ENCODE data around the gene UPF2.

Gene UPF2

DNA sequence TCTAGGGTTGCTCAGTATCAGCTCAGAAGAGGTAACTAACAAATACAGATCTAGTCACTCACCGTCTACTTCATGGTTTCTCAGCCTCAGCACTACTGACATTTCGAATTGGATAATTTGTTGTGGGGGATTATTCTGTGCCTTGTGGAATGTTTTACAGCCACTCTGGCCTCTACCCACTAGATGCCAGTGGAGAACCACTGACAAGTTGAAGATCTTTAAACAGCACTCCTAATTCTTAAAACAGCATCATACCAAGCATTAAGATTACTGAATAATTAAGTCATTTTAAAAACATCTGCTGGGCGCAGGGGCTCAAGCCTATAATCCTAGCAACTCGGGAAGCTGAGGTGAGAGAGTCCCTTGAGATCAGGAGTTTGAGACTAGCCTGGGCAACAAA is 82.6 kb downstream of the UPF2 start:
- no peak for DNase-seq

DNA sequence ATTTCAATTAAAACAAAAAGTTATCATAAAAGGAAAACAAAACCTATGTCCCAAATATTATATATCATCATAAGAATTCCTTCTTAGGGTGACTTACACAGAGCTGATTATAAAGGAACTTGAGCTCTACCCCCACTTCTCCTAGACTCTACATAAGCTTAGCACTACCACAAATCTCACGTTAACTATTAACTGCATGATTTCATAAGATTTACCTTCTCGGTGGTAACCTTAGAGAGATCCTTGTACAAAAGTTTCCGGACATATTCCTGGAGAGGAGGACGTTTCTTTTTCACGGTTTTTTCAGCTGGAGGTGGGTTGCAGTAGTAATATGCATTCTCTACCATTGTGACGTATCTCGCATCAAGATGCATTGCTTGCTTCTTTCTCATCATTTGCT is 83.7 kb downstream of the UPF2 start:
- no peak for DNase-seq

DNA sequence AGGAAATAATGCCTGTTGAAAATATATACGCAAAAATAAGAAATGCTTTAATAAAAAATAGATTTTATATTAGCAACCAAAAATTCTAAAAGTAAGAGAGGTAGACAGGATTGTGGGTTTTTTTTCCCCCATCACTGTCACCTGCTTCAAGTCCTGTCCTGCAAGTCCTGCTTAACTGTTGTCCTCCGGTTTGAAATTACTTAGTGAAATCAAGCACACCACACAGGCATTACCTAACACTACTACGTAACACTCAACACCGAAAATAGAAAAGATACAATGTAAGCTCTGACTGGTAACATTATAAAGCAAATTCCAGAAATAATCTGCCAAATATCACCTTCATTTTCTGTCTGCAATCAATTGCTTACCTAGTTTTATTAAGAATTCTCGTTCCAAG is 90.9 kb downstream of the UPF2 start:
- no peak for DNase-seq

DNA sequence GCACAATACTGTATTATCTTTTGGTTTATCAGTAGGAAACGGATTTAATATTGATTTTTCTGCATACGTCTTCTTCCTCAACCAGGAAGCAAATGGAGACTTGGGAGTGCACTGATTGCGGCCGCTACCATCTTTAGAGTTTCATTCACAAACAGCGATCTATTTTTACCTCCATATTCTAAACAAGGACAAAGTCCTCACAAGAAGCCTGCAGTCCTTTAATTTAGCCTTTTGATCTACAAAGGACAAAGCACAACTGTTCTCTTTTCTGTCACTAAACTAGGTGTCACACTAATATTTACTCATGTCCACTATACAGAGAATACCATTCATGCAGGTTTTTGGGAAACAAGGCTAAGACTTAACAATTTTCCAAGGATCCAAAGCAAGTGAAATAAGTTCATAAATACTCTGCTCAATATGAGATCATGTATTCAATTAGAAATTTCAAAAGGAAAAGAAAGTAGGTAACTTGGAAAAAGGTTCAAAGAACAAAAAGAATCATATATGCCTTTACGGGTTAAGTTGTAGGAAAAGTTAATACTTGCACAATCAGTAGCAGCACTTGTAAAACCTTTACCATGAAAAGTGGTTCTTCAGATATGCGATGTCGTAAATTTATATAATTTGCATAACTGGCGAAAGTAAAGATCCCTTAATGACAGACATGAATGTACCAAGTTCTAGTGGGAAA is 92.1 kb downstream of the UPF2 start:
- no peak for DNase-seq

DNA sequence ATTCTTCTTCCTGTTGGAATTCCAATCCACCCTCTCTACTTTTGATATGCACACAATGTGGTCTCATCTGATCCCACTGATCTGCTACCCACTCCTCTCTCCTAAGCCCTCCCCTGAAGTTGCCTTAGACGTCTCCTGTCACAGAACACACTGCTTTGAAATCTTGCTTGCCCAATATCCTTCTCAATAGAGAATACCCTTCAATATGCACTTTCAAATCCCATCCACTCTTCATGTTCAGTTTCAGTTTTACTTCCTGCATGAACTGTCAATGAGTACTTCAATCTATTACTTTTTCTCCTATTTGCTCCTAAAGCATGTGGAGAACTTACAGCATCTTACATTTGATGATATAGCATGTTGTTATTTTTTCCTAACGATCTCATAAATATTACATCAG is 93.5 kb downstream of the UPF2 start:
- DNase-seq = no peak

DNA sequence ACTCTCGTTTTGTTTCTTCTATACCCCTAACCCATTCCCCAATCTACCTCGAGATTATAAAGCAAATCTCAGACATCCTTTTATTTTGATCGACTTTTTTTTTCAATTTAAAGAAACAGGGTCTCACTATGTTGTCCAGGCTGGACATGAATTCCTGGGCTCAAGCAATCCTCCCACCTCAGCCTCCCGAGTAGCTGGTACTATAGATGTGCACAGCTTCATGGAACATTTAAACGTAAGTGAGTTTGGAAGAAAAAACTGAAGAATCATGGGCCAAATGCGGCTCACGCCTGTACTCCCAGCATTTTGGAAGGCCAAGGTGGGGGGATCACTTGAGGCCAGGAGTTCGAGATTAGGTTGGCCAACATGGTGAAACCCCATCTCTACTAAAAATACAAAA is 96.0 kb downstream of the UPF2 start:
- no peak for DNase-seq

DNA sequence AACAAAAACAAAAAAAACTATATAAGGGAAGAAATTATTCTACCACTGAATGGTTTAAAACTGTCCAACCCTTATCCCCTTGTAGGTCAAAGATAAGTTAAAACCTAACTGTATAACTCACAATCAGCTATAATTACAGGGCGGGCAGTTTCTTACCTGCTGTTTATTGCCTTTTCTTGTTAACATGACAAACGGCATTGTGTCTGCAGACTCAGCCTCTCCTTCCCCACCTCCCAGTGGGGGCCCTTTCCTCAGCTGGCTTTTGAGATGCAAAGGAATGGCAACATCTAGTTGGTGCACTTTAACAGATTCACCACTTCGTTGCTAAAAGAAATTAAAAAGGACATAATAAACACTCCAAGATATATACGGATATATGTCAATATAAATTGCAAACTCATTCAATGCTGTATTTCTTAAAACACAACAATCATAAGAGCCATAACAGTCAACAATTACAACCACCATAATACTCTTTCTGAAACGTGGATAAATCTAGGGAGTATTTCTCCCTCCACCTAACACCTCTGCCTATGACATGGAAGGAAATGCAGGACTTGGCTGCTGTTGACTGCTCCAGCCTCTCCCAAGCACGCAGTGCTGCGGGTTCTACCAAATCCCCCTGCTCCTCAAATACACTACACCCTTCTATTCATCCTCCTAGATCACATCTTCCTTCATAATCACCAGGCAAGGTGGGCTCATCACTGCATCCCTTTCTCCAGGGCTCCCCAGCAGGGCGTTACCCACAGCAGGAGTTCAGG is 106.0 kb downstream of the UPF2 start:
- no peak for DNase-seq

DNA sequence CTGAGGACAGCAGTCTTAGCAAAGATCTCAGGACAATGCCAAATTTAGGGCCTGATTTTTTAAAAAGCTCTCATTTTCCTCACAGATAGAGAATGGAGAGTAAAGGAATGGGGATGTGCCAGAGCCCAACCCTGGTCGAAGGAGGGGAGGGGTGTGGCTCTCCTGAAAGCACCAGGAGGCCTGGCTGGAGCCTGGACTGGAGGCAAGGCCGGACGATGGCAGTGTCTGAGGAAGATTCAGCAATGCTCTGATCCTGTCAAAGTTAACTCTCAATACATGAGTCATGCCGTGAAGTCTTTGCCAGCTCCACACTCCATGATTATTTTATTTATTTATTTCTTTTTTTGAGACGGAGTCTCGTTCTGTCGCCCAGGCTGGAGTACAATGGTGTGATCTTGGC is 108.3 kb downstream of the UPF2 start:
- no peak for DNase-seq

DNA sequence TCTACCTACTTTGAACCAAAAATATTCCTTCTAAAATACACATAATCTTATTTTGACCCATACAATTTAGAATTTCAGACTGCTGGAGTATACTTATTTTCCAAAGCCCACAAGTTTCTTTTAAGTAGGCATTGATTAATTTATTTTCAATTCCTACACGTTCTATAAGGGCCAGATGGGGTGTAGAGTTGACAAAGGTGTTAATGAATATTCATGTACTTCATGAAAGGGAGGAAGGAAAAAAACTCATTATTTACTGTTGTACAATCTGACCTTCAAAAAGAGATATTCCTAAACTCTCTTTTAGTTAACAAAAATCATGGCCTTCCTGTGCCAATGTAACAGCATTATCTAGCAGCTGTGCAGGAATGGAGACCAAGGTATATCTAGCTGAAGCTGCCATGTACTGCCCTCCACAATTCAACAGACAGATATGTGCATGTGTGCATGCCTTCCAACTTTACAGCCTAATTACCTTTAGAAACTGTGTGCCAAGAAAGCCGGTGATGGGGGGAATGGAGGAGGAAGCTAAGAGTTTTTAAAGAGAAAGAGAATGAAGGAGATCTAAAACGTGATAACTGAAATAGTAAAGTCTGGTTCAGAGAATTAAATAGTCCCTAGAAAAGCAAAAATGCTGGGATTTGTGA is 108.9 kb downstream of the UPF2 start:
- no peak for DNase-seq

DNA sequence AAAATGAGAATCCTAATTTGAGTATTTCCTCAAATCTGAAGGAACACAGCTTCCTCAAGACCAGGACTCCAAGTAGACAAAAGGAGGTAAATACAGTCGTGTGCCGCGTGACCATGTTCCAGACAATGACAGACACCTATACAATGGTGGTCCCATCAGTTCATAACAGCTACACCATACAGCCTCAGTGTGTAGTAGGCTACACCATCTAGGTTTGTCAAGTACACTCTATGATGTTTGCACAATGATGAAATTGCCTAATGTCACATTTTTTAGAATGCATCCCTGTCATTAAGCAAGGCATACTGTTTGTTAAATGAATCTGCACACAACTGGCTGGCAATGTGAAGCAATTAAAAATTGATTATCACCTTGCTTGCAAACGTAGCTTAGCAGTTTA is 111.6 kb downstream of the UPF2 start:
- no peak for DNase-seq

DNA sequence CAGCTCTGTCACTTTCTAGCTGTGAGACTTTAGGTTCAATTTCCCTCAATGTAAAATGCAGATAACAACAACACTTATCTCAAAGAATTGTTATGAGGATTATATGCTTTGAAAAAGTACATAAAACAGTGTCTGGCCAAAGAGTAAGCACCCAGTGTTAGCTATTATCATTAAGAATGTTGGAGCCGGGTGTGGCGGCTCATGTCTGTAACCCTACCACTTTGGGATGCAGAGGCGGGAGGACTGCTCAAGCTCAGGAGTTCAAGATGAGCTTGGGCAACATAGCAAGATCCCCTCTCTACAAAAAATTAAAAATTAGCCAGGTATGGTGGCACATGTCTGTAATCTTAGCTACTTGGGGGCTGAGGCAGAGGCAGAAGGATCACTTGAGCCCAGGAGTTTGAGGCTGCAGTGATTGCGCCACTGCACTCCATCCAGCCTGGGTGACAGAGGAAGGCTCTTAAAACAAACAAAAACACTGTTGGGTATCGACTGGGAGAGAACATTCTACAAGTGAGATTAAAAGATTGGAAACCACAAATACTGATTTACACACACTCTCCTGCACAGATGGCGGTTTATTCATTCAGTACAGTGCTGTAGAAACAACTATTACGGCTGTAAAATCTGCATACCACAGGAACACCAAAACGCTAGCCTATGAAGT is 112.2 kb downstream of the UPF2 start:
- DNase-seq = no peak

DNA sequence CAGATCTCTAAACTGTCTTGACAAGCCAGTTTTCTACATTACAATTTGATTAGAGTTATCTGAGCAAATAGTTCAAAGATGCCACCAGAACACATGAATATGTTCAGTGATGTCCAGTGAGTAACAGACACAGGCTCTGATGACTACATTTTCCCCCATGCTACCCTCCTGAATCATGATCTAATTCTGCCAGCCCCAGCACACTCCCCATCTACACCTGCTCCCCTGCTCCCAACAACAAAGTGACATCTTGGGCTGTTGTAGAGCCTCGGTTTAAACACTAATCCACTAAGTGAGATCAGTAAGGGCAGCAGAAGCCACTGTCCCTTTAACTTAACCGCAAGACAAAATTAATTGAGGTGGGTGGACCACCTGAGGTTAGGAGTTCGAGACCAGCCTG is 114.9 kb downstream of the UPF2 start:
- no peak for DNase-seq

DNA sequence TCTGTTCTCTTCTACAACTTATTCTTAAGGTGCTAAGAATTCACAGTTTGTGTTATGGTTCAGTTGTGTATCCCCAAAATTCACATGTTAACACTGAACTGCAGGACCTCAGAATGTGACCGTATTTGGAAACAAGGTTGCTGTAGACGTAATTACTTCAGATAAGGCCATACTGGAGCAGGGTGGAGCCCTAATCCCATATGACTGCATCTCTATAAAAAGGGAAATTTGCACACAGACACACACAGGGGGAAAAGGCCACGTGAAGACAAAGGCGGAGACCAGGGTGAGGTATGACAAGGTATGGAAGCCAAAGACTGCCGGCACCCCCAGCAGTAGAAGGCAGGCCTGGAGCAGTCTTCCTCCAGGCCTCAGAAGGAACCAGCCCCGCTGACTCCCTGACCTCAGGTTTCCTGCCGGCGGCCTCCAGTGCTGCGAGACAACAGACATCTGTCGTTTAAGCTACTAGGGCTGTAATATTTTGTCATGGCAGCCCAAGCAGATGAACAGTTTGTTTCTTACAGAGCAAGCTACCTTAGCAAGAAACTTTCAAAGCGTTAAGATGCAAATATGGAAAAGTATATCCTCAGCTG is 120.7 kb downstream of the UPF2 start:
- no peak for DNase-seq

DNA sequence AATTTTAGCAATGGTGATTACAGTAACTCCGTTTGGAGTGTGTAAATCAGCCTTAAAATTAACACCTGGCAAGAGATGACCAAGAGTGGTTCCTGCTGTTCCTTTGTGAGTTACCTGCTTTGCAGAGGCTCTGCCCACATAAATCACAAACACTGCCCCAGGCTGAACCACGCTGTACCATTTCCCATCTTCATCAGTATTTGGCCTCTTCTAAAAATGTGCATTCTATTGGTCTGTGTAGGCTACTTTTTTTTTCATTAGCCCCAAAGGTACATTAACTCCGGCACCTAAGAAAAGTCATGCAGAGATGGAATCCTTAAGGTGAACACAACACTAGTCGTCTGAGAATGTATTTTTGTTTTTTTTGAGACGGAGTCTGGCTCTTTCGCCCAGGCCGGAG is 123.3 kb downstream of the UPF2 start:
- DNase-seq = no peak

DNA sequence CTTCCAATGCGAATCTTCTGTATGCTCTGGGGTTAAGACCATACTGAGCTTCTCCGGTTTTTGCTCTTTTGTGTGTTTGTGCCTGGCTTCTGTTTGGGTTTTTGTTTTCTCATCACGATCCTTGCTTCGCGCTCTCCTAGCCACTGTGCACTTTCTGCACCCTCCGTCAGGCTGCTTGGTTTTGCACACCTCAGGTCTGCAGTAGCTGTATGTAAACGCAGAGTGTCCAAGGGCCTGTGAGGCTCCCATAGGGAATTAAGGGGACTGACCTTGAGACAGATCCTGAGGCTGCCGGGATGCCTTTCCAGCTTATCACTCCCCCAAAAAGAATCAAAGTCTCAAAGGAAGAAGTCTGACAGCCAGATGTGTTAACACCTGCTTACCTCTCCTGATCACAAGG is 124.2 kb downstream of the UPF2 start:
- DNase-seq = no peak

DNA sequence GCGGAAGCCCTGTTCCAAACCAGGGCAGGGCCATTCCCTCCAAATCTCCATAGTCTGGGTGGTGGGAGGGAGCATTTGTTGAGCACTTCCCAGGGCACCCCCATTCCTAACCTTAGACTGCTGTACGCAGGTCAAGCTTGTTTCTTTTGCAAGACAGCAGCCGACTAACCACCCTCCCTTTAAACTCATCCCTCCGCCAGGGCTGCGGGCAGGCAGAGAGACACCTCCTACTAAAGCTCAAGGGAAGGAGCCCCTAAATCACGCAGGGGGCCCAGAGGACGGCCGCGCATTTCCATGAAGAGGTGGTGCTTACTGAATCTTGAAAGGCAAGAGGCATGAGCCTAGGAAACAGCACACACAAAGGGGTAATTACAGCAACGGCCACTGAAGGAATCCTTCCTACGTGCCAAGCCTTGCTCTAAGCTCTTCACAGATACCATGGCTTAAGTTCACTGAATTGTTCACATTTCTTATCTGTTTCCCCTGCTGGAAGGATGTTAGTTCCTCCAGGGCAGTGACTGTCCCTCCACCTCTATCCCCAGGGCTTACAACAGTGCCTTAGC is 129.4 kb downstream of the UPF2 start:
- DNase-seq = no peak

DNA sequence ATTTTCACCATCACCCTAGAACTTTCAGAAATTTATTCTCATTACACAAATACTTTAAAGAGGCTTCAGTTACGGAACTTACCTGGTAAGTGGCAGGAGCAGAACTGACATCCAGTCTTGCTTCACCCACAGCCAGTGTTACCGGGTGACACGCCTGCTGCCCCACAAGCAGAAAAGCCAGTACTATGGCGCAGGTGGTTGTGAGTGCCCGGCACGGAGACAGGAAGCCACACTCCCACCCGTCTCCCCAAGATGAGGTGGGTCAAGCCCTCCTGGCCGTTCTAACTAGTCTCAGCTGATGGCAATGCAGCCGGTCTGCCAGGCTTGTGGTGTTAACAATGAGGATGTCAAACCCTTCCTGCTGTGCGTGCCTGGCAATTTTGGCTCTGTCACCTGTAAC is 132.5 kb downstream of the UPF2 start:
- no peak for DNase-seq

DNA sequence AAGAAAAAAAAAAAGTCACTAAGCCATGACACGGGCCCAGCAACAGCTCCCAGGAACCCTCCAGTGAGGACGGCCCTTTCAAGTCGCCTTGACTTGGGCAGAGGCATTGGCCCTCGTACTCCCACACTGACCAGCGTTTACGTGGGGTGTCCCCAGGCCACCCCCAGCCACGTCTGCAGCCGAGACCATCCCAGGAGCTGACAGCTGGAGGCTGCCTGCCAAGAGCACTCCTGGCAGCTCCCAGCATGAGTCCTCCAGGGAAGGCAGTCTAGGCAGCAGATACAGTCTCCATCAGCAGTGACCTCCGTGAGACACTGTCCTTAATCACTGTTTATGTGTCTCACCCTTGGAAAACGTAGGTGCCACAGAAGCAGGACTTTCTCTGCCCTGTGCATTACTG is 133.0 kb downstream of the UPF2 start:
- DNase-seq = no peak

DNA sequence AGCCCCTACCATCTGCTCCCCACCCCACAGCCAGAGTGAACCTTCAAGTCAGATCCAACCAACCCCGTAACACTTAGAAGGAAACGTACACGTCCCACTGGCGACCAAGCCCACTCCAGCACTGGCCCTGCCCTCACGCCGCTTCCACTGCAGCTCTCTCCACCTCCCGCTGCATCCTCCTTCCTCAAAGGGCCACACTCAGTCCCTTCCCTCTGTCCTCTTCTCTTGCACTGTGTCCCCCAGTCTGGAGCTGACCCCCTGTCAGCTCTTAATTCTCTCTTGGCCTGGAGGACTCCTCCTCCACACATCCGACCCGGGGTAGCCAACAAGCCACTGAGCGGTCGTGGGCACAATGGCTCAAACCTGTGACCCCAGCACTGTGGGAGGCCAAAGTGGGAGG is 133.6 kb downstream of the UPF2 start:
- DNase-seq = no peak

DNA sequence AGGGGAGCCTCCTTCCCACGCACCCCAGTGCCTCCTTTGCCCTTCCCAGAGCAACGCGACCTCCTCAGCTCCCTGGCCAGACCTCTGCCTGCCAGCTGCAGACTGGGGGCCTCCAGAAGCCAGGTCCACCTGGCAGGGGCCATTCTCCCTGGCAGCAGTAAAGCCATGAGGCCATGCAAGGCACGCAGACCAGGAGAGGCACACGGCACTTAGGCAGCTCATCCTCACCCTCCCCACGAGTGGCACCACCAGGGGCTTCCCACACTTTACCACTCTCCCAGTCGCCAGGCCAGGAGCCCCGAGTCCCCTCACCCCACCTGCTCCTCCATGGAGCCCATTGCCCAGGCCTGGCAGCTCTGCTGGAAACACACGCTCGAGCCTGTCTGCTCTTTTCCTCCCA is 134.1 kb downstream of the UPF2 start:
- DNase-seq = no peak

DNA sequence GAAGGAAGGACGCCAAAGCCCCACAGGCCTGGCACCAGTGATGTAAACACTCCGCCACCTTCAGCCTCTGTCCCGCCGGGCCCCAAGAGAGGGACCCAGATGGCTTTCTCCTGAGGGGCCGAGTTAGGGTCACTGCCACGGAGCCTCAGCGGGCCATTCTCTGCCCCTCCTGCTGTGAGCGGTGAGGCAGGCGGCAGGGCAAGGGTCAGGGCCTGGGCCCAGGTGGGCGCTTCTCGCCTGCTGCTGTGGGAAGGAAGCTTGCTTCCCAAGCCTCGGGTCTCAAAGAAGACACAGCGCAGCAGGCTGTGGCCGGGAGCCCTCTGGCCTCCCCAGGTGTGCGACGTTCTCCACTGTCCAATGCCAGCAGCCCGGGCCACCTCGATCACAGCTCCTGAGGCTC is 134.7 kb downstream of the UPF2 start:
- no peak for DNase-seq

DNA sequence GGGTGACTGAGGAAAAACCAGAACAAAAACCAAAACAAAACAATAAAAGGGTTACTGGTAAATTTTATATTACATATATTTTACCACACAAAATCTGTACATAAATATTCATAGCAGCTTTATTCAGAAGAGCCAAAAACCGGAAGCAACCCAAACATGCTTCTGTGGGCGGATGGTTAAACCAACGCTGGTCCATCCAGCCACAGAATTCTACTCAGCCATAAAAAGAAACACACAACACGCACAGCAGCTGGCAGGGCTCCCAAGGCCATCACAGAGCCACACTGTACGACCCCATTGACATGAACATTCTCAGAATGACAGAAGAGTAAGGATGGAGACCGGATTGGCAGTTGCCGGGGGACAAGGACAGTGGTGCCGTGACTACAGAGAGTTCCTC is 135.9 kb downstream of the UPF2 start:
- DNase-seq = no peak

DNA sequence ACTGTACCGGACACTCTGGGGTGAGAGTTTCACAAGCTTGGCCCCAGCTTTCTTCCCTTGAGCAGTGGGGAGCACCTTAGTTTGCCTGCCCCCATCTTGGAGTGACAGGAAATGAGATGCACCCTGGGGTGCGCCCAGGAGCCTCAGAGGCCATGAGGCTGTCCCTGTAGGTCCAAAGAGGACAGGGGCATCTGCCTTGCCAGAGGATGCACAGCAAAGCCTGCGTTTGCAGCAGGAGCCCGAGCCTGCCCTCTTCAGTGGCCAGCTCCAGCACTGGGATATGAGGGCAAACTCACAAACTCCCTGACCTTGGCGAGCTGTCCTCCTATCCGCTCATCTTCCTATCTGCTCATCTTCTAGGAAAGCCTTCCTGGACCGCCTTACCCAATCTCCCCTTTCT is 140.0 kb downstream of the UPF2 start:
- DNase-seq = no peak

Data from stimulated activated CD4-positive, alpha-beta T cell treated with anti-CD3 and anti-CD28 coated beads, Interleukin-15, amount 100 ng/mL, for 24 hours (primary cell).